Ishikawa (cell line): Measurements from ENCODE around the gene WDR86.

Experiments used
- CEBPB ChIP-seq: IDR thresholded peaks from 2 replicates; pipeline ENCODE4 v1.6.1; 2012
- CREB1 ChIP-seq: IDR thresholded peaks from 2 replicates; pipeline ENCODE4 v1.6.1; 2012; ENCODE audit warnings: low read depth
- EGR1 ChIP-seq: IDR thresholded peaks from 2 replicates; pipeline ENCODE4 v1.6.1; 2012
- EP300 ChIP-seq: IDR thresholded peaks from 2 replicates; pipeline ENCODE4 v1.6.1; 2012; ENCODE audit warnings: borderline replicate concordance
- FOXM1 ChIP-seq: IDR thresholded peaks from 2 replicates; pipeline ENCODE4 v1.6.1; 2012; ENCODE audit warnings: low read depth, borderline replicate concordance
- MAX ChIP-seq: IDR thresholded peaks from 2 replicates; pipeline ENCODE4 v1.6.1; 2012
- NFIC ChIP-seq: IDR thresholded peaks from 2 replicates; pipeline ENCODE4 v1.6.1; 2012
- RAD21 ChIP-seq: IDR thresholded peaks from 2 replicates; pipeline ENCODE4 v1.6.1; 2012; ENCODE audit warnings: low read depth
- REST ChIP-seq: IDR thresholded peaks from 2 replicates; pipeline ENCODE4 v1.6.1; 2012; ENCODE audit warnings: low read depth, mild to moderate bottlenecking
- TAF1 ChIP-seq: IDR thresholded peaks from 2 replicates; pipeline ENCODE4 v1.6.1; 2012; ENCODE audit warnings: low read depth, mild to moderate bottlenecking
- TCF12 ChIP-seq: IDR thresholded peaks from 2 replicates; pipeline ENCODE4 v1.6.1; 2012; ENCODE audit warnings: low read depth
- TEAD4 ChIP-seq: IDR thresholded peaks from 2 replicates; pipeline ENCODE4 v1.6.1; 2012
- USF1 ChIP-seq: IDR thresholded peaks from 2 replicates; pipeline ENCODE4 v1.6.1; 2012
- YY1 ChIP-seq: IDR thresholded peaks from 2 replicates; pipeline ENCODE4 v1.6.1; 2012; ENCODE audit warnings: low read depth
- ZBTB7A ChIP-seq: IDR thresholded peaks from 2 replicates; pipeline ENCODE4 v1.6.1; 2012; ENCODE audit warnings: low read depth

WDR86 gene

GRCh38 chr7:151349507-151349853, 60.4 kb downstream of the WDR86 start:
- TF ChIP-seq ZBTB7A (no peak), YY1 (no peak), EP300 (no peak), NFIC (no peak), CEBPB (no peak), REST (no peak), USF1 (no peak), MAX (no peak), RAD21 (no peak), CREB1 (no peak), TAF1 (no peak), FOXM1 (no peak), TEAD4 (no peak), TCF12 (no peak)

- TF ChIP-seq FOXM1: no peak
- TF ChIP-seq TEAD4: no peak
- TF ChIP-seq EGR1: no peak
- TF ChIP-seq CREB1: no peak
- TF ChIP-seq TCF12: no peak
- no peak for TF ChIP-seq USF1
- TF ChIP-seq NFIC: no peak
- no peak for TF ChIP-seq EP300
- TF ChIP-seq CEBPB: no peak
- TF ChIP-seq MAX: no peak
- TF ChIP-seq REST: no peak
These were observed 60.9 kb downstream of the WDR86 start for GRCh38 chr7:151348970-151349369.

GRCh38 chr7:151347200-151347599, 62.6 kb downstream of the WDR86 start:
- TF ChIP-seq ZBTB7A (no peak), FOXM1 (no peak), CEBPB (no peak), NFIC (no peak), CREB1 (no peak), YY1 (no peak), TCF12 (no peak), TEAD4 (no peak), REST (no peak), EP300 (no peak), TAF1 (no peak), MAX (no peak), RAD21 (no peak), EGR1 (no peak), USF1 (no peak)

- TF ChIP-seq CEBPB (no peak), USF1 (no peak), TEAD4 (no peak), YY1 (no peak), TAF1 (no peak), NFIC (no peak), CREB1 (no peak), EP300 (no peak), FOXM1 (no peak), ZBTB7A (no peak), MAX (no peak), RAD21 (no peak), REST (no peak), EGR1 (no peak), TCF12 (no peak)
These were observed 63.4 kb downstream of the WDR86 start for GRCh38 chr7:151346470-151346769.
